Fibroblast of skin of right quadriceps (primary cell): Measurements from ENCODE around the gene NPL.
A peak's percentile ranks its signal among the peaks of the same experiment; 100 is the strongest.

ENCODE experiments used
- DNase-seq: peaks from one replicate; pipeline ENCODE4 v3.0.0-alpha.2; 2013

The NPL gene

GRCh38 chr1:182779530-182779929, 10.0 kb upstream of the NPL start:
- no peak for DNase-seq

DNA sequence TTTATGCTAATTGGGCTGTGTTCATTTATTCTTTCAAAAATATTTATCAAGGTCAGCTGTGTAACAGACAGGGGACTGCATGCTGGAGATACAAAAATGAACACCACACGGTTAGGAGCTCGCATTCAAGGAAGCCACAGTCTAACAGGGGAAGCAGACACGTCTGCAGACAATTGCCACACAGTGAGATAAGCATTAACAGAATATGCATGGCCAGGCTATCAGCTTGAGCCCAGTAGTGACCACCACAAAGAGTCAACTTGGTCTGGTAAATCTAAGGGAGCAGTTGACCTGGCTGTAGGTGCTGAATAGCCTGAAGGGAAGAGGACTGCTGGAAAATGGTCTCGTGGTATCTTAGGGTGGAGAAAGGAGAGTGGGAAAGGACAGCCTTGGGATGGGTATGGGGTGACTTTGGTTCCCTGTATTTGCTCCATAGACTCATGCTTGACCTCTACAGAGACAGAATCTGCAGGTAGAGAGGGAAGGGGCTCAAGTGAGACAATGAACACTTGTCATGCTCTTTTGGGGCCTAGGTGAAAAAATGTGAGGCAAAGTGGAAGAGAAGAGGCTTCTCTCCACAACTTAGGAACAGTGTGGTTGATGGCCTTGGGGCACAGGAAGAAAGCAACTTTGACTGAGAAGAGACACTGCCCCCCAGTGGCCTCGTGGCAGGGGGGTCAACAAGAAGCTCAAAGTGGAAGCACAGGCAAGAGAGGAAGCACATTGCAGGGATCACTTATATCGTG, 7.6 kb upstream of the NPL start:
- peak; percentile 58 for DNase-seq

DNA sequence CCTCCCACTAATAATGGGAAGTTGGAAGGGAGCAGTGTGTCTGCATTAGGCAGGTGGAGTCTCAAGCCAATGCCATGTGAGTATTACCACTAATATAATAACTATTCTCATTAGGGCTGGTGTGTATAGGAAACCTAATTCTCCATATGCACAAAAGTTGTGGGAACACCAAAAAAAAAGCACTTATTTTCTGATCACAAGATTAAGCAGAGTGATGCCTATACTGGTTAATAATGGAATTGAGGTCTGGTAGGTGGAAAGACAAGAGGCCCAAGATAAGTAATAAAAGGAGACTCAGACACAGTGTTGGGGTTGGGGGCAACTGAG, 7.0 kb upstream of the NPL start:
- no peak for DNase-seq

DNA sequence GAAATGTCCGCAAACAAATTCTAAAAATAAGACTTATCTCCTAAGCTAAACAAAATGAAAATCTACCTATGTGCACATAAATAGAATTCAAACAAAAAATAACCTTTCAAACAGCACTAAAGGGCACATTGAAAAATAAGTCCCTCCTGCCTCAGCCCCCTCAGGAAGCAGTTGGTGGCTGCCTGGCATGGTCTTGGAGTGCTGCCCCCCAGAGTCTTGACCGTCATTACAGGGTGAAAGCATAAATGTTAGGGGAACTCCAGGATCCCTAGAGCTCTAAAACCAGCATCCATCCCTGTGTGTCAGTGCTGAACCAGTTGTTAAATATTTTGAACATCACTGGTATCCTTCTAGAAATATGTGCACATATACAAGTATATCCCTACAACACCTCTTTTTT, 6.5 kb upstream of the NPL start:
- no peak for DNase-seq

DNA sequence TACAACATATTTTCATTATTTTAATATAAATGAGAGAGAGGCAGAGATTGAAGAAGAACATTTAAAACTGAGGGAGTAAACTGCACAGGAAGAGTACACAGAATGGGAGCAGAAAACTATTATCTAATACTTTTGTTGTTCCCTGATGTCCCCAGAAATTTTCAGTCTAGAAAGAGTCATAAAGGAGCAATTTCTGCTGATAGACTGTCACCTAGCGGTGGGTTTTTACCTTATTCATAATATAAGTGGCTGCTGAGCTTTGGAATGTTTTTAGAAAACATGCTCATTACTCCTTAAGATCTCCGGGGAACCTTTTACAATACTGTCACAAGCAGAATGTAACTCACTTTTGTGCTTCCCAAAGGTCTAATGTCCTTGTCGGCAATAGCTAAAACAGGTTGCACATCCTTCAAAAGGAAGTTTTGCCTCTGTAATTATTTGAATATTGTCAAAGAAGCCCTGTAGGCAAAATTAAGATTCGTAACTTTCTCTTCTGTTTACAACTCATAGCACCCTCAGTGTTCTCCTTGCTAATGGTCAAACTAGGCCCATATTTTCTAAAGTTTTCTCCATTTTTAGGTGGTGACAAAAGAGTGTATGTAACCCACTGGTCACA, 4.9 kb upstream of the NPL start:
- DNase-seq: peak; percentile 44

GRCh38 chr1:182785181-182785580, 4.4 kb upstream of the NPL start:
- no peak for DNase-seq

- peak; percentile 60 for DNase-seq
These were observed 3.2 kb upstream of the NPL start for GRCh38 chr1:182786223-182786994.

DNA sequence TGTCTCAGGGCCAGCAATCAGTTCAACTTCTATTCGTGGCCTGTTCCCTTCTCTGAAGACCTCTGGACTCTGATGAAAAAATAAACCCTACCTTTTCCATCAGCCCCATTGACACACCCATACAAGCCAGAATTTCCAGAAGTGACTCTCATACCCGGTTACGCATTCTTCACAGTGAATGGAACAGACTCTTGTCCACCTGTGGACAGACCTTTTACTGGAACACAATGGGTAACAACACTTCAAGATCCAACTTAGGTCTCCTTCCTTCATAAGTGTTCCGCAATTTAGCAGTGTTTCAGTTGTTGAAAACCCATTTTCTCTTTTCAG, 2.6 kb upstream of the NPL start:
- DNase-seq: no peak

DNA sequence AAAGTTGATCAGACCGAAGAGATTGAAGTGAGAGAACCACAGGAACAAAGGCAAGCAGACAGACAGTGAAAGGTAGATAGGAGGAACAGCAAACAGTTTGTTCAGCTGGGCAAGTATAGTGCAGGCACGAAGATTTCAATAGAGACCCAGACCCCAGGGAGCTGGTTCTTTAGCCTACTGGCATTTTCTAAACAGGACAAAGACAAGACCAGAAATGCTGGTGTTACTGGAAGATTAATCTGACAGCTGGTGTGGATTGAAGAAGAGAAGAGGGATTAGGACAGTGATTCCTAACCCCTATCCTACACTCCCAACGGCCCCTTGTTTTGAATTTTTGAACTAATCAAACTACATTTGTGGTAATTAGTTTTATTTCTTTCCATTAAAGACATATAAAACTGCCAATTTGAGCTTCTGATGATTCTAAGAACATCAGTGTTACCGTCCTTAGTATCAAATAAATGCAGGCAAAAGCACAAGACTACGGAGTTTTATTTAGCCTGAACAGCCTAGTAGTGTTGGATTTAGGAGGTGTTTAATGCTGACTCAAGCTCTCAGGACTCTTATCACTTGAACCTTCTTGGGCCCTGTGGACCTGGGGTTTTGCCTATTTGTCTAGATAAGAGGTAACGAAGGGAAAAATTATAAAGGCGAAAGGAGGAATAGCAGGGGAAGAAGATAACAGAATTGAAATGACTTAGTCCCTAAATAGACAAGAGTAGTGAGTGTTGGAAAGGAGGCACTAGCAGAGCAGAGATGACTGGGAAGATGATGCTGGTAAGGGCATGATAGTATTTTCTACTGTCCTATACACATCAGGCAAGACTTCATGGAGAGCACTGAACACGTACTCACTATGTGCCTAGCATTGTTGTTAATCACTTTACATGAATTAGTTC, 2.0 kb downstream of the NPL start:
- no peak for DNase-seq

GRCh38 chr1:182794091-182794490, 4.5 kb downstream of the NPL start:
- no peak for DNase-seq

DNA sequence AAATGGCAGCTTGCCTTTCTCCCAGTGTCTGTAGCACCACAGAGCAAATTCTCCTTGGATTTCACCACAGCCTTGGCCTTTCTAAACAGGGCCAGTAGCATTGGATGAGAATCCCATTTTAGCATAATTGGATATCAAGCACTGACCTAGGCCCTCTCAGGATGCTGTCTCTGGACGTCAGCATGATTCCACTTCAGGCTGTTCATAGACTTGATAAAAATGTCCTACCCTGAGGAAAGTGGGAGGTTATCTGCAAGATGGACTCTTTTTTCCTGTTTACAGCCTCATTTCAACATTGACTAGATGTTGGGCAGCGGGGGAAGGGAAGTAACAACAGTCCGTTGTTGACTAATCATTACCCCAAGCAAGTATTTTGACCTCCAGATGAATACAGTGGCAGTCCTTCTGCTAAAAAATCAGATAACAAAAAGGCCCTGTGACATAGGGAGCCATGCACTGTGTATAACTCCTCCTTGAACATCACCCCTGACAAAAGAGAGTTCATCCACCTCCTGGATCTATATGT, 5.2 kb downstream of the NPL start:
- DNase-seq: no peak

GRCh38 chr1:182795563-182796228, 6.1 kb downstream of the NPL start:
- no peak for DNase-seq

GRCh38 chr1:182802006-182802803, 12.6 kb downstream of the NPL start:
- no peak for DNase-seq

DNA sequence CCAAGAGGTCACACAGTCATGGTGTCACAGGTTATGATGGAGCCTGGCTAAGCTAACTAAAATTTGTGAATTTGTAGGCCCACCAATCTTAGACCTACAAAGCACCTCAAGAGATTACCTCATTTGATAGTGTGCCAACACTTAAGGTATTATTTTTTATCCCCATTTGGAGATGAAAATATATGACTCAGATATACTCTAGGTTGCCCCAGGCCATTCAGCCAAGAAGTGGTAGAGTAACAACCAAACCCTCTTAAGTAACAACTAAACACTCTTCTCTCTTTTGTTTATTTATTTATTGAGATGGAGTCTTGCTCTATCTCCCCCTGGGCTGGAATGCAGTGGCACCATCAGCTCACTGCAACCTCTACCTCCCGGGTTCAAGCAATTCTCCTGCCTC, 14.3 kb downstream of the NPL start:
- DNase-seq: no peak

GRCh38 chr1:182806015-182806678, 16.6 kb downstream of the NPL start:
- no peak for DNase-seq

- no peak for DNase-seq
These were observed 18.3 kb downstream of the NPL start for GRCh38 chr1:182807907-182808306.

GRCh38 chr1:182809414-182809957, 19.9 kb downstream of the NPL start:
- DNase-seq: no peak

DNA sequence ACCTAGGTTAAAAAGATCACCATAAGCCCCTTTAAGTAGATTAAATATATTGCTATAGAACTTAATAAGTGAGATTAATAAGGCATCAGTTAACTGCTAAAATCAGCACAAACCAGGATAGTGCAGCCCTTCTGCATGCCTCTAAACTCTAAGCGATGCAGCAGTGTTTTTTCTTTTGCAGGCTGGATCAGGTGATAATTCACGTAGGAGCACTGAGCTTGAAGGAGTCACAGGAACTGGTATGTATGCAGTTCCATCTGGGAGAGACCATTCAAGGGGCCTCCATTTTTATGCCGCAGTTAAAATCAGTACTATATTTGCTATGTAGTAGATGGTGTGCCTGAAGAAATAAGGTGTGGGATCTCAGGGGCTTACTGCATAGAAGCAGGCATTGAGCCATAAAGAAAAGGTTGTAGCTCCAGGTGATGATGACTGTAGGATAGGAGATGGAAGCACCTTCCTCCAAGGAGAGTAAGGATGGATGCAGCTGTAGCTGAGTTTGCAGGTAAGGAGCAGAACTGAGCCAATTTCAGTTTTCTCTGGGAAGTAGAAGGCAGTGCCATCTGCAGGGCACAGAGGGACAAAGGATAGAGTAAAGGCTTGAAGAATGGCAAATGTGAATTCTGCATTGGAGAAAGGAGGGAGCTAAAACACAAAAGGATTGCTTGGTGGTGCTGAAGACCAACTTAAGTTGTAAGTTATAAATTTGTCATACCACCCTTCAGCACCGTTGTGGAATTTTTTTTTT, 22.6 kb downstream of the NPL start:
- DNase-seq: no peak

GRCh38 chr1:182816863-182817262, 27.3 kb downstream of the NPL start:
- no peak for DNase-seq

- no peak for DNase-seq
These were observed 28.2 kb downstream of the NPL start for GRCh38 chr1:182817802-182818201.
